GM23248 (cell line): ENCODE data around the gene DAB1. TPM values are rescaled to one million over a fixed set of nuclear protein-coding genes. Genes with fewer than 3 reads are reported as not detected.

Experiments
- DNase-seq: peaks from one replicate; pipeline ENCODE4 v3.0.0-alpha.2; 2015
- H2AFZ ChIP-seq: fragments of 200-600 bp; sonication (generic); 2 replicates; pipeline ENCODE4 v1.6.1; 2016; ENCODE audit warnings: antibody characterized with exemption
- H3F3A ChIP-seq: fragments of 200-600 bp; sonication (generic); 2 replicates; pipeline ENCODE4 v1.6.1; 2016; ENCODE audit warnings: mild to moderate bottlenecking, antibody characterized with exemption, mixed run types; ENCODE audit not compliant: insufficient read depth
- H3K27ac ChIP-seq: fragments of 200-600 bp; sonication (generic); 2 replicates; pipeline ENCODE4 v1.5.1; 2016; ENCODE audit warnings: mild to moderate bottlenecking
- H3K27me3 ChIP-seq: fragments of 200-600 bp; sonication (generic); replicated peaks from 2 replicates; pipeline ENCODE4 v1.6.1; 2016; ENCODE audit warnings: mild to moderate bottlenecking; ENCODE audit not compliant: insufficient read depth
- H3K36me3 ChIP-seq: fragments of 200-600 bp; sonication (generic); 2 replicates; pipeline ENCODE4 v1.6.1; 2016; ENCODE audit warnings: low read depth, mild to moderate bottlenecking
- H3K4me1 ChIP-seq: fragments of 200-600 bp; sonication (generic); 2 replicates; pipeline ENCODE4 v1.6.1; 2016; ENCODE audit warnings: mild to moderate bottlenecking; ENCODE audit not compliant: insufficient read depth
- H3K4me2 ChIP-seq: fragments of 200-600 bp; sonication (generic); one replicate; pipeline ENCODE4 v1.6.1; 2016; ENCODE audit warnings: mild to moderate bottlenecking; ENCODE audit not compliant: unreplicated experiment
- H3K4me3 ChIP-seq: fragments of 200-600 bp; sonication (generic); 2 replicates; pipeline ENCODE4 v1.5.1; 2016; ENCODE audit warnings: mild to moderate bottlenecking
- H3K79me2 ChIP-seq: fragments of 200-600 bp; sonication (generic); 2 replicates; pipeline ENCODE4 v1.6.1; 2016; ENCODE audit warnings: mild to moderate bottlenecking; ENCODE audit not compliant: insufficient read depth
- H3K9ac ChIP-seq: fragments of 200-600 bp; sonication (generic); 2 replicates; pipeline ENCODE4 v1.6.1; 2016; ENCODE audit warnings: mild to moderate bottlenecking
- H3K9me2 ChIP-seq: fragments of 200-600 bp; sonication (generic); 2 replicates; pipeline ENCODE4 v1.6.1; 2016; ENCODE audit warnings: mixed run types, mild to moderate bottlenecking, moderate library complexity; ENCODE audit not compliant: insufficient read depth
- H3K9me3 ChIP-seq: fragments of 200-600 bp; sonication (generic); one replicate; pipeline ENCODE4 v1.6.1; 2017; ENCODE audit warnings: low read depth
- H4K20me1 ChIP-seq: fragments of 200-600 bp; sonication (generic); 2 replicates; pipeline ENCODE4 v1.6.0; 2016; ENCODE audit not compliant: insufficient read depth
- EZH2 ChIP-seq: fragments of 200-600 bp; sonication (generic); IDR thresholded peaks from 2 replicates; pipeline ENCODE4 v1.6.1; 2018; ENCODE audit warnings: antibody characterized with exemption, mild to moderate bottlenecking; ENCODE audit not compliant: insufficient read depth, poor library complexity, severe bottlenecking
- EZH2phosphoT487 ChIP-seq: fragments of 200-600 bp; sonication (generic); IDR thresholded peaks from 2 replicates; pipeline ENCODE4 v1.6.1; 2018; ENCODE audit warnings: antibody characterized with exemption, moderate library complexity, mild to moderate bottlenecking, low read depth; ENCODE audit not compliant: insufficient read depth
- WGBS, 2 experiments: methylation state at CpG; one replicate each; pipeline ENCODE4 v1.1.6; 2015 to 2017; ENCODE audit warnings: low lambda C conversion rate in 2 of 2, low coverage in 1 of 2; ENCODE audit errors: missing lambda C conversion rate in 2 of 2; 5-methylcytosine and 5-hydroxymethylcytosine counted together
- in situ Hi-C: fragments of 300-500 bp; cut with MboI; formaldehyde crosslinking; loops from 2 replicates; pipeline ENCODE4 v1.15.0; 2020
- polyA plus RNA-seq: library from polyadenylated mRNA; unstranded; fragments of >200 nt; fragmentation: Nextera tagmentation; extraction: Ambion mirVana; gene quantifications from 2 replicates; pipeline ENCODE4 v1.2.1, GENCODE V29; 2016
- total RNA-seq: library from RNA; depleted of rRNA; stranded (reverse); fragments of >200 nt; shearing (Covaris generic); gene quantifications from 2 replicates; pipeline ENCODE4 v1.2.3, GENCODE V29; 2014

DAB1 gene
- total and polyA plus RNA-seq, 2 experiments from 2014 or later, result 0.11 to 0.39 TPM

DNA sequence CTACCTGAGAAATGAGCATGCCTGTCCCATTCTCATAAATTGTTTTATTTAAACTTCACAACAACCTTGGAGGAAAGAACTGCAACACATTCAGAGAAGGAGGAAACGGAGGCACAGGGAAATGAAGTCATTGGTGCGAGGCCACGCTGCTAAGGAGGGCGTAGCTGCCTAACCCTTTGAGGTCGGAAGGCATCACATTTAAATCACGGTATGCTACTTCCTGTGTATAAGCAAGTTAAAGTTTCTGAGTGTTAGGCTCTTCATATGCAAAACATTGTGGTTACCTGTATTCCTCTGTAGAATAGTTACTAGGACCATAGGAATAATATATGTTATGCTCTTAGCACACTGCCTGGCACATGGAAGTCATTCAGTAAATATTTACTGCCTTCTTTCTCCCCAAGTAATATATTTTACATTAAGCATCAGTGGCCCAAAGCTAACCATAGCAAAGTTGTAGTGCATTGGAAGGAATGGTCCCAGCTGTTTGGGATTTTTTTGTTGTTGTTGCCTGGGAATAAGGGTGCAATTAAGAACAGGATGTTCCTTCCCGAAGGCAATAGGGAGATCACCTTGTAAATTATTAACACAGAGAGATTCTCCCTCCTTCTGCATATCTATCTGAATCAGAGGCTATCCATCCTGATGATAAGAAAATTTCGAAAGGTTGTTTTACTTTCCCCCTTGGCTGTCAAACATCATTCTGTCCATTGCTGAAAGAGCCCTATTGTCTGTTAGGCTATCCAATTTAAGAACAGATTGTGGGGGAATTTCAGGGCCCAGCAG, 265.8 kb downstream of the DAB1 start:
- 0 out of 2 replicates have a peak, but pooled peaks cover 6% of the 10 kb centered on the region for H3K27me3 ChIP-seq
- H3K4me2 ChIP-seq, result no peak overlapping the region
- H3K4me1 ChIP-seq, result peaks cover 13% of the 10 kb centered on the region
- H3K9me3 ChIP-seq, result no peaks in the 10 kb centered on the region
- no peaks in the 10 kb centered on the region for H3F3A ChIP-seq
- H3K27ac ChIP-seq, result no peak overlapping the region
- H3K36me3 ChIP-seq, result no peaks in the 10 kb centered on the region
- H4K20me1 ChIP-seq, result no peaks in the 10 kb centered on the region
- no peaks in the 10 kb centered on the region for H3K79me2 ChIP-seq
- no peak overlapping the region for H3K9ac ChIP-seq
- H3K4me3 ChIP-seq, result no peak overlapping the region
- no peaks in the 10 kb centered on the region for H3K9me2 ChIP-seq
- TF ChIP-seq EZH2phosphoT487 (no peak), EZH2 (no peak)
- DNase-seq, result no peak
- in situ Hi-C loops, result no loop called here
- 67 to 72% methylated on average over 8 of the region's 8 CpGs for WGBS, 2 experiments
- H2AFZ ChIP-seq, result no peak overlapping the region

DNA sequence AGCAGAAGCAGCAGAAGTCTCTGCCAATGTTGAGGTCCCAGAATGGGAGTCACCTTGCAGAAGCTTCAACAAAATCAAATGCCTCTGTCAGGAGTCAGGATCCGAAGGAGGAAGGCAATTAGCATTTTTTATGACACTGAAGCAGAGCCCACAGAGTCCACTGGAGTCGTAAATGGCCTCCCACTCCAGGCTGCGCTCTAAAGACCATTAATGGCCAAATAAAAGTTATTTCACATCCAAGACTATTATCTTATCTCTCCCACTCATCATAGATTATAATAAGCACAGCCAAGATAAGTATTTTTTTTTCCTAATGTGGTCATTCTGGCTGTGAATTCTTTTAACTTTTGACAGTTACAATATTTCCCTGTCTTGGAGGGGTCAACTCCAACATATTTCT, 267.0 kb downstream of the DAB1 start:
- H3K27me3 ChIP-seq, result 0 out of 2 replicates have a peak, but pooled peaks cover 6% of the 10 kb centered on the region
- in situ Hi-C loops, result no loop called here
- peaks cover 6% of the 10 kb centered on the region; the same call in 1 of the 2 replicates for H3K4me1 ChIP-seq
- DNase-seq, result no peak
- H2AFZ ChIP-seq, result no peak overlapping the region
- H3K27ac ChIP-seq, result no peak overlapping the region
- H3F3A ChIP-seq, result no peaks in the 10 kb centered on the region
- H3K4me2 ChIP-seq, result no peak overlapping the region
- 53 to 58% methylated on average over 3 of the region's 3 CpGs for WGBS, 2 experiments
- no peak overlapping the region for H3K4me3 ChIP-seq
- no peaks in the 10 kb centered on the region for H3K9me3 ChIP-seq
- no peaks in the 10 kb centered on the region for H4K20me1 ChIP-seq
- no peak overlapping the region for H3K9ac ChIP-seq
- no peaks in the 10 kb centered on the region for H3K9me2 ChIP-seq
- no peak for TF ChIP-seq EZH2
- TF ChIP-seq EZH2phosphoT487, result no peak
- no peaks in the 10 kb centered on the region for H3K79me2 ChIP-seq
- no peaks in the 10 kb centered on the region for H3K36me3 ChIP-seq

DNA sequence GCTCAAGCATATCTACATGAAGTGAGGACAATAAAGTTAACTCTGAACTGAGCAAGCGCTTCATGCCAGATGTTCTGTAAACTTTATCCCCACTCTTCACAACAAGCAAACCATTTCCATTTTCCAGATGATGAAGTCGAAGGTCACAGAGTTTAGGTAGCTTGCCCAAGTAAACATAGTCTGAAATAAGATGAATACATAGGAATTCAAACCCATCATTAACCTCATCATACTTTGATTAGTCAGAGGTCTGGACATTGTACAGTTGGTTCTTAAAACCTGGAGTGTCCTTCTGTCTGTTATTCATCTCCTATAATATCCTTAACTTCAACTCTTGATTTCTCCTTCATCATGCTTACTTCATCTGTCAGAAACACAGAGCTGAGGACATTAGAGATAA, 277.8 kb downstream of the DAB1 start:
- H3K4me1 ChIP-seq, result no peaks in the 10 kb centered on the region
- DNase-seq, result peak; percentile 24
- no peaks in the 10 kb centered on the region for H3K36me3 ChIP-seq
- H3K27me3 ChIP-seq, result no peaks in the 10 kb centered on the region
- H3F3A ChIP-seq, result no peaks in the 10 kb centered on the region; the same call in 1 of the 2 replicates
- TF ChIP-seq EZH2phosphoT487 (no peak), EZH2 (no peak)
- no peaks in the 10 kb centered on the region for H3K9me2 ChIP-seq
- no peak overlapping the region for H3K4me2 ChIP-seq
- H3K9me3 ChIP-seq, result no peaks in the 10 kb centered on the region
- H3K79me2 ChIP-seq, result no peaks in the 10 kb centered on the region
- in situ Hi-C loops, result no loop called here
- H3K27ac ChIP-seq, result no peak overlapping the region
- WGBS, 2 experiments, result 39 to 74% methylated on average over 2 of the region's 2 CpGs
- no peak overlapping the region for H3K9ac ChIP-seq
- H4K20me1 ChIP-seq, result no peaks in the 10 kb centered on the region
- no peak overlapping the region for H2AFZ ChIP-seq
- no peak overlapping the region for H3K4me3 ChIP-seq

DNA sequence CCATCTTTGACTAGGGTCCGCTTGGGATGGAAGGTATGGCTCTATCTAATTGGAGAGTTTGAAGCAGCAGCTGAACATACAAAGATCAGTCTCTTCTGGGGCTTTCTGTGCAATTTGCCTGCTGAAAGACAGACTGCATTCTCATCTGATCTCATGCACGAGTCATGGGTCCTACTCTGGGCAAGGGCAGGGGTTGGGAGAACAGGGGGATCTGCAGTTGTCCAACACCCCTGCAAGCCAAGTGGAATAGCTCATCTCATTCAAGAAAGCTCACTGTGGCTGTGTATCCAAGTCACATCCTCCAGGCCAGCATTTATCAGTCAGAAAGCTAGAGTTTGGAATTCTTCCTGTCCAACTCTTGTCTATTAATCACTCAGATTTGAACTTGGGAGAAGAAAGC, 280.9 kb downstream of the DAB1 start:
- H2AFZ ChIP-seq, result no peak overlapping the region
- no peak overlapping the region for H3K4me3 ChIP-seq
- H3K36me3 ChIP-seq, result no peaks in the 10 kb centered on the region
- WGBS, 2 experiments, result 56 to 63% methylated on average over 2 of the region's 2 CpGs
- H3K4me2 ChIP-seq, result no peak overlapping the region
- no peak overlapping the region for H3K9ac ChIP-seq
- no peaks in the 10 kb centered on the region for H3K27me3 ChIP-seq
- TF ChIP-seq EZH2phosphoT487 (no peak), EZH2 (no peak)
- no peaks in the 10 kb centered on the region for H3K9me3 ChIP-seq
- DNase-seq, result peak; percentile 47
- no peaks in the 10 kb centered on the region for H4K20me1 ChIP-seq
- H3K4me1 ChIP-seq, result no peaks in the 10 kb centered on the region
- in situ Hi-C loops, result no loop called here
- H3K9me2 ChIP-seq, result no peaks in the 10 kb centered on the region
- H3F3A ChIP-seq, result no peaks in the 10 kb centered on the region; the same call in 1 of the 2 replicates
- no peak overlapping the region for H3K27ac ChIP-seq
- no peaks in the 10 kb centered on the region for H3K79me2 ChIP-seq
